HUES64 (cell line): ENCODE data around the gene GPC3.
"Not testable (repeated sequence)": the region's sequence is repeated elsewhere in the genome, so short reads cannot be mapped to it uniquely, and the experiment has no call there.

Source experiments
- H3K27ac ChIP-seq: 2 replicates; pipeline ENCODE4 v1.7.0; 2013; ENCODE audit warnings: low read depth, low read length, inconsistent platforms
- H3K27me3 ChIP-seq: 2 replicates; pipeline ENCODE4 v1.6.1; 2013; ENCODE audit warnings: mild to moderate bottlenecking, low read length; ENCODE audit not compliant: insufficient read depth
- H3K36me3 ChIP-seq: 2 replicates; pipeline ENCODE4 v1.6.1; 2013; ENCODE audit warnings: mild to moderate bottlenecking, low read length; ENCODE audit not compliant: insufficient read depth
- H3K4me1 ChIP-seq: 2 replicates; pipeline ENCODE4 v1.6.1; 2013; ENCODE audit warnings: mild to moderate bottlenecking, low read length, moderate library complexity; ENCODE audit not compliant: insufficient read depth
- H3K4me3 ChIP-seq: 2 replicates; pipeline ENCODE4 v1.5.1; 2013; ENCODE audit warnings: mild to moderate bottlenecking, low read length, moderate library complexity
- H3K9ac ChIP-seq: 2 replicates; pipeline ENCODE4 v1.6.1; 2013; ENCODE audit warnings: mild to moderate bottlenecking, low read depth, low read length
- H3K9me3 ChIP-seq: 2 replicates; pipeline ENCODE4 v1.6.1; 2013; ENCODE audit warnings: low read depth, low read length; ENCODE audit not compliant: insufficient read depth
- WGBS: fragments of 150-250, 120-280 bp; methylation state at CpG from one replicate; pipeline ENCODE4 v1.1.7; 2013; ENCODE audit warnings: missing lambda C conversion rate; 5-methylcytosine and 5-hydroxymethylcytosine counted together

GPC3 gene

GRCh38 chrX:133633162-133633561, 352.2 kb downstream of the GPC3 start:
- Histone ChIP-seq H3K9me3 (no peaks in the 10 kb centered on the region), H3K4me3 (no peak overlapping the region), H3K4me1 (peaks cover 9% of the 10 kb centered on the region), H3K36me3 (no peaks in the 10 kb centered on the region), H3K27ac (no peak overlapping the region), H3K9ac (no peak overlapping the region), H3K27me3 (no peaks in the 10 kb centered on the region)

- H3K27ac ChIP-seq, result no peak overlapping the region
- H3K9me3 ChIP-seq, result no peaks in the 10 kb centered on the region
- peaks cover 9% of the 10 kb centered on the region for H3K4me1 ChIP-seq
- no peak overlapping the region for H3K9ac ChIP-seq
- H3K27me3 ChIP-seq, result no peaks in the 10 kb centered on the region
- no peaks in the 10 kb centered on the region for H3K36me3 ChIP-seq
- 78% methylated on average over 4 of the region's 4 CpGs for WGBS
- no peak overlapping the region for H3K4me3 ChIP-seq
Observed at GRCh38 chrX:133630362-133630761, 355.0 kb downstream of the GPC3 start.

GRCh38 chrX:133627673-133628072, 357.7 kb downstream of the GPC3 start:
- H3K27me3 ChIP-seq, result no peaks in the 10 kb centered on the region

GRCh38 chrX:133621384-133621783, 364.0 kb downstream of the GPC3 start:
- H3K4me1 ChIP-seq, H3K9ac ChIP-seq, H3K4me3 ChIP-seq, H3K27ac ChIP-seq, H3K36me3 ChIP-seq, H3K27me3 ChIP-seq: not testable (repeated sequence)
- peaks cover 12% of the 10 kb centered on the region for H3K9me3 ChIP-seq
- WGBS, result 86% methylated on average over 10 of the region's 10 CpGs

More at GRCh38 chrX:133627673-133628072, 357.7 kb downstream of the GPC3 start:
- Histone ChIP-seq H3K36me3 (no peaks in the 10 kb centered on the region), H3K9ac (no peak overlapping the region), H3K27ac (no peak overlapping the region), H3K4me1 (peaks cover 9% of the 10 kb centered on the region), H3K9me3 (no peaks in the 10 kb centered on the region), H3K4me3 (no peak overlapping the region)
- WGBS, result no CpG with 5 or more reads among the region's 4 CpGs

- Histone ChIP-seq H3K27ac (no peak overlapping the region), H3K27me3 (no peaks in the 10 kb centered on the region), H3K36me3 (no peaks in the 10 kb centered on the region), H3K4me1 (no peaks in the 10 kb centered on the region), H3K4me3 (no peak overlapping the region), H3K9me3 (no peaks in the 10 kb centered on the region; the same call in 1 of the 2 replicates), H3K9ac (no peak overlapping the region)
- WGBS, result no CpG with 5 or more reads among the region's 1 CpG
Observed at GRCh38 chrX:133611676-133612075, 373.7 kb downstream of the GPC3 start.

GRCh38 chrX:133610056-133610455, 375.3 kb downstream of the GPC3 start:
- no peaks in the 10 kb centered on the region; the same call in 1 of the 2 replicates for H3K9me3 ChIP-seq
- no peak overlapping the region for H3K4me3 ChIP-seq
- no peaks in the 10 kb centered on the region for H3K27me3 ChIP-seq
- H3K9ac ChIP-seq, result no peak overlapping the region
- H3K4me1 ChIP-seq, result no peaks in the 10 kb centered on the region
- H3K27ac ChIP-seq, result no peak overlapping the region
- WGBS, result 89% methylated on average over 1 of the region's 1 CpG
- no peaks in the 10 kb centered on the region for H3K36me3 ChIP-seq

- Histone ChIP-seq H3K9ac (no peak overlapping the region), H3K27ac (no peak overlapping the region), H3K9me3 (no peaks in the 10 kb centered on the region; the same call in 1 of the 2 replicates), H3K27me3 (no peaks in the 10 kb centered on the region), H3K36me3 (no peaks in the 10 kb centered on the region), H3K4me1 (no peaks in the 10 kb centered on the region), H3K4me3 (no peak overlapping the region)
- 97% methylated on average over 4 of the region's 4 CpGs for WGBS
Observed at GRCh38 chrX:133609166-133609565, 376.2 kb downstream of the GPC3 start.

GRCh38 chrX:133608406-133608805, 377.0 kb downstream of the GPC3 start:
- Histone ChIP-seq H3K9ac (no peak overlapping the region), H3K4me1 (no peaks in the 10 kb centered on the region), H3K4me3 (no peak overlapping the region), H3K27me3 (no peaks in the 10 kb centered on the region), H3K36me3 (no peaks in the 10 kb centered on the region), H3K9me3 (no peaks in the 10 kb centered on the region), H3K27ac (no peak overlapping the region)
- 100% methylated on average over 2 of the region's 2 CpGs for WGBS

GRCh38 chrX:133607419-133608348, 377.7 kb downstream of the GPC3 start:
- no peak overlapping the region for H3K27ac ChIP-seq
- H3K4me3 ChIP-seq, result no peak overlapping the region
- H3K36me3 ChIP-seq, result no peaks in the 10 kb centered on the region
- WGBS, result 86% methylated on average over 5 of the region's 5 CpGs
- no peaks in the 10 kb centered on the region for H3K27me3 ChIP-seq
- H3K9ac ChIP-seq, result no peak overlapping the region
- H3K4me1 ChIP-seq, result no peaks in the 10 kb centered on the region
- no peaks in the 10 kb centered on the region for H3K9me3 ChIP-seq

GRCh38 chrX:133606990-133607389, 378.4 kb downstream of the GPC3 start:
- Histone ChIP-seq H3K9me3 (no peaks in the 10 kb centered on the region), H3K27me3 (no peaks in the 10 kb centered on the region), H3K9ac (no peak overlapping the region), H3K4me1 (no peaks in the 10 kb centered on the region), H3K4me3 (no peak overlapping the region), H3K36me3 (no peaks in the 10 kb centered on the region), H3K27ac (no peak overlapping the region)
- 75% methylated on average over 1 of the region's 1 CpG for WGBS

GRCh38 chrX:133604801-133605200, 380.6 kb downstream of the GPC3 start:
- no peaks in the 10 kb centered on the region for H3K4me1 ChIP-seq
- no peaks in the 10 kb centered on the region for H3K36me3 ChIP-seq
- no peaks in the 10 kb centered on the region for H3K27me3 ChIP-seq
- H3K27ac ChIP-seq, result no peak overlapping the region
- no peak overlapping the region for H3K4me3 ChIP-seq
- no peaks in the 10 kb centered on the region for H3K9me3 ChIP-seq
- WGBS, result 93% methylated on average over 6 of the region's 7 CpGs
- no peak overlapping the region for H3K9ac ChIP-seq
